ENCODE results near the gene PTPRD.

DNA sequence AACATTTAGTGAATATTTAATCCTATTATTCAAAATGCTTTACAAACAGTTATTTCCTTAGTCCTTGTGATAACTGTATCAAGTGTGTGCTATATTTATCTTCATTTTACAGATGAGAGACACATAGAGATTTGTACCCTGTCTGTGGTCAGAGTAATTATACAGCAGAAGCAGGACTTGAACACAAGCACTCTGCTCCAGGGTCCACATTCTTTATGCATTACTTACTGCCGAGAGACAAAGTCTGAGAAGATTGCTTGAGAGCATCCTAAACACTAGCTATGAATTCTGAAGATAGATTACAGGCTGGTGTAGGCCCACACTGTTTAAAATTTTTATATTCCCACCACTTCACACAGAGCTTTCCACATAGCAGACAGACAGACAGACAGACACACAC is 1887.2 kb downstream of the PTPRD start:
- TF ChIP-seq EZH2 (IDR thresholded peaks at IDR 0.05; ENCODE audit: borderline replicate concordance, insufficient read depth, low read depth, low read length, poor library complexity, severe bottlenecking), result no peak
- TF ChIP-seq, protein P1, sequence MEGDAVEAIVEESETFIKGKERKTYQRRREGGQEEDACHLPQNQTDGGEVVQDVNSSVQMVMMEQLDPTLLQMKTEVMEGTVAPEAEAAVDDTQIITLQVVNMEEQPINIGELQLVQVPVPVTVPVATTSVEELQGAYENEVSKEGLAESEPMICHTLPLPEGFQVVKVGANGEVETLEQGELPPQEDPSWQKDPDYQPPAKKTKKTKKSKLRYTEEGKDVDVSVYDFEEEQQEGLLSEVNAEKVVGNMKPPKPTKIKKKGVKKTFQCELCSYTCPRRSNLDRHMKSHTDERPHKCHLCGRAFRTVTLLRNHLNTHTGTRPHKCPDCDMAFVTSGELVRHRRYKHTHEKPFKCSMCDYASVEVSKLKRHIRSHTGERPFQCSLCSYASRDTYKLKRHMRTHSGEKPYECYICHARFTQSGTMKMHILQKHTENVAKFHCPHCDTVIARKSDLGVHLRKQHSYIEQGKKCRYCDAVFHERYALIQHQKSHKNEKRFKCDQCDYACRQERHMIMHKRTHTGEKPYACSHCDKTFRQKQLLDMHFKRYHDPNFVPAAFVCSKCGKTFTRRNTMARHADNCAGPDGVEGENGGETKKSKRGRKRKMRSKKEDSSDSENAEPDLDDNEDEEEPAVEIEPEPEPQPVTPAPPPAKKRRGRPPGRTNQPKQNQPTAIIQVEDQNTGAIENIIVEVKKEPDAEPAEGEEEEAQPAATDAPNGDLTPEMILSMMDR (IDR thresholded peaks at IDR 0.05), result no peak

All from B cell (primary cell).